DMS 273 treated with DMSO at 0.1 percent for 48 hours (cell line): Measurements from ENCODE around the gene ZNF865.

Experiments
- DNase-seq: peaks from one replicate; lab custom pipeline; 2025; lab: John Stamatoyannopoulos, UW

Gene ZNF865

GRCh38 chr19:55644842-55645511, 39.5 kb downstream of the ZNF865 start:
- no peak for DNase-seq

DNA sequence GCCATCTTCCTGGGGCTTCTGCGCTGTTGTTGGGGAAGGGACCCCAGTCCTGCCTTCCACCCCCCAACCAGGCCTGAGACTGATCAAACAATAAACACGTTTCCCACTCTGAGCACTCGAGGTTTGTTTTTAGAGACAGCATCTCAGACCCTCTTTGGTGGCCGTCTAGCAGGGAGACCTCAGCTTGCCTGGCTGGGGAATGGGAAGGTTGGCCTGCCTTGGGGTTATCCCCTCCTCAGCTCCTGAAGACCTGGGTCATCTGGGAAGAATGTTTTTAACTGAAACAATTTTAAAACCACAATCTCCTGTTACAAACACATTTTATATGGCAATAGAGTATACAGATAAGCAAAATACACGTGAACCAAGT, 40.0 kb downstream of the ZNF865 start:
- DNase-seq: no peak

DNA sequence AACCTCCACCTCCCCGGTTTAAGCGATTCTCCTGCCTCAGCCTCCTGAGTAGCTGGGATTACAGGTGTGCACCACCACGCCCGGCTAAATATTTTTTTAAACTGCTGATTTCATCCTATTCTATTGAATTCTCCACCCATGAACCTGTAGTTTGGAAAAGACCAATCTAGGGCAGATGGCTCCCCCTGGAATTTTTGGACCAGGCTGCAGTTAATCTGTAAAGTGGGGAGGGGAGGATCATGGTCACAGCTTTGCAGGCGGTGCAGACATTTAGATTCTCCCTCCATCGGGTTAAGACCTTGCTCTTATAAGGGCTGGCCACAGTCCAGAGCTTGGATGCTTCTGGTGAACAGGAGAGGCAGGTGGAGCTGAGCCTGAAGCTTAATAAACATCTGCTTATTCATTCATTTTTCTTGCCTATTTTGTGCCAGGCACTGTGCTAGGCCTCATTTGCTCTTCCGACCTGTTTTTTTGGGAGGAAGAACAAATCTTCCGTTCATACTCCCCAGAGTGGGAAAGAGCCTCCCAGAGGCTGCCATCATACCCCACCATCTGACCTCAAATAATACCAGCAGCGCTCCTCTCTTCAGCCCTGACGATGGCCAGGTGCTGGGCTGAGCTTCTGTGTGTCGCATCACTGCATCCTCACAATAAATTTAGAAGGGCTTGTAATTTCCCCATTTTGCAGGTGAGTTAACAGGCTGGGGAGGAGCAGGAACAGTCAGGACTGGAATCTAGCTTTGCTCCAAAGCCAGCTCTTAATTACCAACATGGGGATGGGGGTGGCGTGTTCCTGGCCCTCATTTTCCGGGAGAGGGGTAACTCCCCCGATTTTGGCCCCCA, 41.7 kb downstream of the ZNF865 start:
- DNase-seq: no peak

GRCh38 chr19:55647732-55648584, 42.5 kb downstream of the ZNF865 start, which contains the start of gene CCDC106:
Gene CCDC106, plus strand, starts transcription at chr19:55648212. Its CDS starts 835 bp downstream, at chr19:55649047.
- DNase-seq: no peak

- DNase-seq: no peak
Observed at GRCh38 chr19:55648585-55649267, 43.3 kb downstream of the ZNF865 start.

DNA sequence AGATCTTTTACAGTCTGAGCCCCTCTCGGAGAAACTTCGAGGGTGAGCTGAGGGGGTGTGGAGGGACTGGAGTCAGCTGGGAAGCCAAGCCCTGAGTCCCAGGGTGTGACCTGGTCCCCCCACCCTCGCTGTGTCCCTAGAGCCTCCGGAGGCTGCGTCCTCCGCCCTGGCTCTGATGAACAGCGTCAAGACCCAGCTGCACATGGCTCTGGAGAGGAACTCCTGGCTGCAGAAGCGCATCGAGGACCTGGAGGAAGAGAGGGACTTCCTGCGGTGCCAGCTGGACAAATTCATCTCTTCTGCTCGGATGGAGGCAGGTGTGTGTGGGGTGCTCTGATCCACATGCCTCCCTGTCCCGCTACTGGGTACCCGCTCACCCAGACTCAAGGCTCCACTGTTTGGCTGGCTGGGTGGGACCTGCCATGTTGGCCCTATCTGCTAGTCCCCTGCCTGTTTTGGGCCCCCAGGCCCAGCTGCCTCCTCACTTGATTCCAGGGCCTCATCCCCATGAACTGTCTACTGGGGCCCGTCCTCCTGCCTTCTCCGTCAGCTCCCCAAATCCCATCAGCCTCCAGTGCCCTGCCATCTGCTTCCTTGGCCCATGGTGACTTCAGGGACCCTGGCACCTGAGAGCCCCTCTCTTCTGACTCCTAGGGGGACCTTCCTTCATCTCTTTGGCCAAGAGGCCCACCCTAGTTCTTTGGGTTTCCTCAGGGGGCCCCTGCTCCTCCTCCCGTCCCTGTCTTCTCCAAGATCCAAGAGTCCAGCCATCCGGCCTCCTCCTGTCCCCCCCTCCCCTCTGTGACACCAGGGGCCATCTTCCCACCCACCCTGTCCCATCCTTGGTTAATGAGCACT, 44.0 kb downstream of the ZNF865 start:
- DNase-seq: no peak

DNA sequence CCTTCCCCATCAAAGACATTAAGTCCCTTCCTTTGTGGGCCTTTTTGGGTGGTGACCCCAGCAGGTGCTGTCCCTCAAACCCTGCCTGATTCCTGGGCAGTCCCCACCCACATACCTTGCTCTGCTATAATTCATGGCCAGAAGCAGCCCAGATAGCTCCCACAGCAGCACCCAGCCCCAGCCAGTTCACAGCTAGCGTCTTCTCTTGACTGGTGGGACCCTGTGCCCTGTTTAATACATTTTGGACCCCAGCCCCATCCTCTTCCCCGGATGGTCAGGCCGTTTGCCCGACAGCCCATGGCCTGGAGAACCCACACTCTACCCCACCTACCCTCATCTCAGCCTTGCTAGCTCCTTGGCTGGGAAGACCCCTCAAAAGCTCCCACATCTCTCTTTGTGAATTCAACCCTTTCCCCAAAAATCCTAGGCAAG, 44.7 kb downstream of the ZNF865 start:
- DNase-seq: no peak

DNA sequence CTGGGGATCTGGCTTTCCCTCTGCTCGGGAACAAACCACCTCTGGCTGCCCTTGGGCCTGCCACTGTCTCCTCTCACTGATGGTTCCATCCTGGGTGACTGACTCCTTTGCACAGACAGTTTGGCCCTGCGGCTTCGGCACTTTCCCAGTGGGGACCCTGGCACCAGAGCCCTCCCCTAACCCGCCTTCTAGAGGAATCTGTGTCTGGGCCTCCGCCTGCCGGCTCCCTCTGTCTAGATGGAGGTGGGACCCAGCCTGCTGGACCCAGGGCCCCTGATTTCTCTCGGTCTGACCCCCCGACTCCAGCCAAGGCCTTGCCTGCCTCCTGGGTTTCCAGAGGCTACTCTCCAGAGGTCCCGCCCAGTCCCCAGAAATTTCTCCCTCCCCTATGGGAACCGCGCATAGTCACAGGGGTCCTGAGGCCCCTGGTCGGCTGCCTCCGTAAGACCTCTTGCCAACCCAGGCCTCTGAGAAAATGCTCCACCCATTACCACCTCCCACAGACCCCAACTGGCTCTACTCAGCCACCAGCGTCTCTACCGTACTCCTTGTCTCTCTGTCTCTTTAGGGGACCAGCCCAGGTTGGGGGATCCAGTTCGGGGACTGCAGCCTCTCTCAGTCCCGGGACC, 45.3 kb downstream of the ZNF865 start:
- no peak for DNase-seq

- DNase-seq: no peak
Observed at GRCh38 chr19:55651236-55651635, 45.8 kb downstream of the ZNF865 start.

DNA sequence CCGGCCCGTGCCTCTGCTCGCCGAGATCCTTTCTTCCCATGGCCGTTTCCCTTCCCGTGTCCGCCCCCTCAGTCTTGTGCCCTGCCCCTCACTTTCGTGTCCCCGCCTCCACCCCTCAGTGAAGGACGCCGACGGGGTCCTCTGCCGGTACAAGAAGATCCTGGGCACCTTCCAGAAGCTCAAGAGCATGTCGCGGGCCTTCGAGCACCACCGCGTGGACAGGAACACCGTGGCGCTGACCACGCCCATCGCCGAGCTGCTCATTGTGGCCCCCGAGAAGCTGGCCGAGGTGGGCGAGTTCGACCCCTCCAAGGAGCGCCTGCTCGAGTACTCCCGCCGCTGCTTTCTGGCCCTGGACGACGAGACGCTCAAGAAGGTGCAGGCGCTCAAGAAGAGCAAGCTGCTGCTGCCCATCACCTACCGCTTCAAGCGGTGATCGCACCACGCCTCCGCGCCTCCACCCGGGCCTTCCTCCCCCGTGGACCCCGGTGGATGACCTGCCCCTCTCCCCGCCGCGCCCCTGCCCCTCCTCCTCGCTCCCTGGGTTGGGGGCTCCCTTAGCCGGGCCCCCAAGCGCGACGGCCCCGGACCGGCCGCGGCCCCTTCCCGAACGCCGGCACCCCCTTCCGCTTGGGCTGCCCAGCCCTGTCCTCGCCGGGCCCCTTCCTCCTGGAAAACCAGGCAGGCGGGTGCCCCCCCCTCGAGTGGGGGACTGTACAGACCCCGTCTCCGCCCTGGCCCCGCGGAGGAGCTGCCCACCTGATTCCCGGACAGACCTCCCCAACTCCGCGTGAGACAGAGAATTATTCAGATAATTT, 47.1 kb downstream of the ZNF865 start:
- DNase-seq: no peak

- peak; percentile 94 for DNase-seq
Observed at GRCh38 chr19:55653651-55654322, 48.3 kb downstream of the ZNF865 start.

GRCh38 chr19:55654323-55654867, 48.9 kb downstream of the ZNF865 start:
- DNase-seq: peak; percentile 96

DNA sequence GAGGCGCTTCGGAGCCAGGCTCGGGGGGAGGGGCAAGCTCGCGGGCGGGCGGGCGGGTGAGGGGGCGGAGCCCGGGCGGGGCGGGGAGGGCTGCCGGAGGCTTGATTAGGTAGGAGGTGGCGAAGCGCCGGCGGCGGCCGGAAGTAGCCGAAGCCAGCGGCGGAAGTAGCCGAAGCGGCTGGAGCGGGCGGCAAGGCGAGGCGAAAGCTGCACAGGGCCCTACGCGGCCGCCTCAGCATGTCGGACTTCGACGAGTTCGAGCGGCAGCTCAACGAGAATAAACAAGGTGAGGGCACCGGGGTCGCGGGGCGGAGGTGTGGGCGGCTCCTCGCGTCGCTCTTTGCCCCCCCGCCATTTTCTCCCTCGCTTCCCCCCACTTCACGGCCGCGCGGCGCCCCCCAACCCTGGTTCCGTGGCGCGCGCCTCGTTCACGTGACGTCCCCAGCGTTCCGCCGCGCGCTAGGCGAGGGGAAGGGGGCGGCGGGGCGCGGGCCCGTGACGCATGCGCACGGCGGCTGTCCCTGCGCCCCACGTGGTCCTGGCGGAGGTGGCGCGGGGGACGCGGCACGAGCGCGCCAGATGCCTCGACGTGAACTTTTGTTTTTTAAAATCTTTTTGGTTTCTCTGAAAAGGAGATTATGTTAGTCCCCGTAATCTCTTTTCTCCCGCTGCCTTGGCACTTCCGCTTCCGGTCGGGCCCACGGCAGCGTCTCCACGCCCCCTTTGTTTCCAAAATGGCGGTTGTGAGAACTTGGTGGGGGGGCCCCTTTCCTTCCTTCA, 49.6 kb downstream of the ZNF865 start, which contains the start of gene U2AF2:
Gene U2AF2 (plus strand): TSS at position 168 of the 780 bp plus-strand sequence. CDS start 70 bp downstream, at position 238.
- peak; percentile 90 for DNase-seq

DNA sequence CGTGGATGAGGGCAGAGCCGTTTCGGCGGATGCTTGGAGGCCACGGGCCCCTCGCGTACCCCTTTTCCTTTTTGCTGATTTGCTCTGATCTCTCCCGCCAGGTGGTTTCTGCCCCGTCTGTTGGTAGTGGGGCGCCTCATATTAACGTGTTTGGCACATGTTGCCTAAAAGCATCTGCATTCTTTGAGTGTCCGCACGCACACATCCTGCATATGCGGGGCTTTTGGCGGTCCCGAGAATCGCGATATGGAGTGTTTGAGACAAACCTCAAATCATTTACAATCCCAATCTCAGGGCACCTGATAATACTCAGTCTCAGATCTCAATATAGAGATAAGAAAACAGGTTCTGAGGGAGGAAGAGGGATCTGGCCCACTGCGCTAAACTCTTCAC, 50.2 kb downstream of the ZNF865 start:
- no peak for DNase-seq

DNA sequence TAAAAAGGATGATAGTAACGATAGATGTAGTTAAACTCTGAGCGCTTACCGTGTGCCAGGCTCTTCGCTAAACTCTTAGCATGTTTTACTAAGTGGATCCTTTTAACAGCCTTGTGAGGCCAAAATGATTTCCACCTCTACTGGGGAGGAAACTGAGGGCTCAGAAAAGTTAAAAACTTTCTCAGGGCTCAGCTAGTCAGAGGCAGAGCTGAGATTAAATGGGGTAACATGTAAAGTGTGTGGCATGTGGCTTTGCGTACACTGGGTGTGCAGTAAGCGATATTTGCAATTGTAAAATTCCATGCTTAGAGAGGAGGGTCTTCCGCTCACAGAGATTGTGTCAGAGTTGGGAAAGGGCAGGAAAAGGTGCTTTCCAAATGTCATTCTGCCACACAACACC, 51.1 kb downstream of the ZNF865 start:
- no peak for DNase-seq

GRCh38 chr19:55656988-55657747, 51.7 kb downstream of the ZNF865 start:
- no peak for DNase-seq
